Cortex of kidney (tissue), 1 donor: ENCODE data around the gene HECW1.
"Not testable (repeated sequence)": the region's sequence is repeated elsewhere in the genome, so short reads cannot be mapped to it uniquely, and the experiment has no call there.

ENCODE experiments used
- DNase-seq: peaks from one replicate; lab custom pipeline; 2025; lab: John Stamatoyannopoulos, UW

Gene HECW1

GRCh38 chr7:43538404-43538771 lies 425.9 kb downstream of the HECW1 start:
- DNase-seq = no peak

GRCh38 chr7:43540471-43540870 lies 428.0 kb downstream of the HECW1 start:
- DNase-seq = no peak

GRCh38 chr7:43542716-43543115 lies 430.3 kb downstream of the HECW1 start:
- no peak for DNase-seq

GRCh38 chr7:43546231-43546630 lies 433.8 kb downstream of the HECW1 start:
- DNase-seq = no peak

- DNase-seq = no peak
Observed at GRCh38 chr7:43550427-43550826, 438.0 kb downstream of the HECW1 start.

GRCh38 chr7:43552122-43552521 lies 439.7 kb downstream of the HECW1 start:
- no peak for DNase-seq

GRCh38 chr7:43553999-43554398 lies 441.6 kb downstream of the HECW1 start:
- DNase-seq = no peak

- no peak for DNase-seq
Observed at GRCh38 chr7:43554423-43554822, 442.0 kb downstream of the HECW1 start.

- DNase-seq = no peak
Observed at GRCh38 chr7:43557831-43558495, 445.5 kb downstream of the HECW1 start.

GRCh38 chr7:43559171-43559945 lies 446.9 kb downstream of the HECW1 start:
- no peak for DNase-seq

- no peak for DNase-seq
Observed at GRCh38 chr7:43559946-43560335, 447.5 kb downstream of the HECW1 start.

- no peak for DNase-seq
Observed at GRCh38 chr7:43560742-43561330, 448.4 kb downstream of the HECW1 start.

- no peak for DNase-seq
Observed at GRCh38 chr7:43562383-43562782, 449.9 kb downstream of the HECW1 start.

GRCh38 chr7:43565786-43566185 lies 453.3 kb downstream of the HECW1 start:
- DNase-seq = no peak

GRCh38 chr7:43568529-43568928 lies 456.1 kb downstream of the HECW1 start:
- no peak for DNase-seq

- DNase-seq = no peak
Observed at GRCh38 chr7:43569424-43569823, 457.0 kb downstream of the HECW1 start.

GRCh38 chr7:43570688-43571365 lies 458.4 kb downstream of the HECW1 start:
- no peak for DNase-seq

GRCh38 chr7:43572516-43573049 lies 460.1 kb downstream of the HECW1 start:
- DNase-seq = no peak

- not testable (repeated sequence) for DNase-seq
Observed at GRCh38 chr7:43573832-43574231, 461.4 kb downstream of the HECW1 start.

GRCh38 chr7:43575506-43575905 lies 463.1 kb downstream of the HECW1 start:
- no peak for DNase-seq

- DNase-seq = no peak
Observed at GRCh38 chr7:43576241-43576640, 463.8 kb downstream of the HECW1 start.

- DNase-seq = no peak
Observed at GRCh38 chr7:43577485-43577951, 465.1 kb downstream of the HECW1 start.
